ENCODE measurements around the gene RACGAP1.

RACGAP1 gene

DNA sequence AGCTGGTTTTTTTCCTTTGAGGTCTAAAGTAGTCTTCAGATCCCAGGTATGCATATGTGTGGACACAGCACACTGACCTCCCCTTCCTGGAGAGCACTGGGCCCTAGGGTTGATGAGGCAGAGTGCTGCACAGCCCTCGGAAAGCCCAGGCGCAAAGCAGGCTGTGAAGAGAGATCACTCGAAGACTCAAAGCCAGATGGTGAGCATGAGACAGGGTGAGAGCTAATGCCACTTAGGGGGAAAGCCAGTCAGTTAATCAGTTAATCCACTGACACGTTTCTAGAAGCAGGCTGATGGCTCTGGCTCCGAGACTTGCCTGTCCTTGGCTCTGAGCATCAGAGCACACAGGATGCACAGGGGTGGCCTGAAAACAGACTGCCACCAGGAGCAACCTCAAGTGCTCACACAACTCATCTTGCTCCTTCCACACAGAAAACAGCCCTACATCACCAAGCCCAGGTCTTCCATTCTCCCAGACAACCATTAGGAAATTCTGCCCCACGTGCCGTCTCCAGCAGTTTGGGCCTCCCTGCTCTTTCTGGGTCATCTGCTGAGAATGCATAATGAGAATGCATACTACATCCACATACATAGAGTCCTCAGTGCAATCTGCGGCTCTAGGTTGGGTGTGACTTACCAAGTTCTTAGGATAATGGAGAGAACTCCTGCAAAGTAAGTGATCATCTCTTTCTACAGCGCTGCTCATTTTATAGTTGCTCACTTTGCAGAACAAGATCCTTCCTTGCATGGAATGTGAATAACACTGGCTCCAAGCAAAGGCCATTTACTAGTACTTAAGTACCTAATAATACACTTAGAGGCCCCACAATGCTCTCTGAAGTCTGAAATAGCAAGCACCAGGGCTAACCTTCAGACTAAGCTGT lies 40.6 kb downstream of the RACGAP1 start:
- DNase-seq: no peak

DNA sequence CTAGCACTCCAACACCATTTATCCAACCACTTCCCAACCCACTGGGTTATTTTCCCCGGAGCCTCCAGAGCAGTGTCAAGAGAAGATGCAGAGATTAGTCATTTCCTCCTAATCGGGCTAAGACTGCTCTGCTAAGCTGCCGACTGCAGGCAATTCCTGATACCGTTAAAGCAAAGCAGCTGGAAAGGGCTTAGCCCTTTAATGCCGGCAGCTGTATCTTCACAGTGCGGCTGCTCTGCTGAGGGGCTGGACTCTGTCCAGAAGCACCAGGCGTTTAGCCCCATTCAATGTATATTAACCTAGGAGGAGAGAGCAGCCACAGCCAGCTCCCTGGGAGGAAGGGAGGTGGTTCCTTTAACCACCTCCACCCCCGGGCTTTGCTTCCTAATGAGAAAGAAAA lies 41.4 kb downstream of the RACGAP1 start:
- no peak for DNase-seq

DNA sequence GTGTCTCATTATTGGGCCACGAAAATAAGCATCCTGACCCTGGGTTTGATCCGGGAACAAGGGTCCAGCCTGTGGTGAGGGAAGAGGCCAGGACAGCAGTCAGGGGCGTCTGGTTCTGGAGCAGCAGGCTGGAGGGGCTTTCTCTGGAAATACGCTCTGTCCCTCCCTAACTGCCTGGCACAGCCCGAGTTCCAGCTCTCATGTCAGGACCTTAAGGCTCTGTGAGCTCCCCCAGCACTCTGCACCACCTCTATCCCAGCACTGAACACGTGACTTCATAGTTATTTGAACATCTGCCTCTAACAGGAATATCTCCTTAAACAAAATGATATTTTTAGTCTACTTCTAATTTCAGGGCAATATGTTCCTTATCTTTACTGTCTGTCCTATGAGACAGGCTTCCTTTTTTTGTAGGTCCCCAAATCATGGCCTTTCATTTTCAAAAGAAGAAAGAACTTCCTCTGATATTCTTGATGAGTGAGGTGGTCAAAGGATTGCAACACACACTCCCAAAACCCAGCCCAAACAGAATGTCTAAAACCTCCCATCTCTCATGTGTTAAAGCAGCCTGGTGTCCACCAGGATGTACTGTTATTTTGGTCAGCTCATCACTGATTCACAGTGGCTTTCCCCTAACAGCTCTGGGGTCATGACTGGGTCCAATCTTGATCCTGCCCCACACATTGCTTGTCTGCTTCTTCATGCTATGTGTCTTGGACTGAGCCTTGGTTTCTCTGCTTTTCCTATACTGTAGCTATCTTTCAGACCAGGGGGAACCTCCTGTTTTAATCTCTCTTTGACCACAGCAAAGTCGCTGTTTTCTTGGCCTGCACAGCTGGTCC lies 42.8 kb downstream of the RACGAP1 start:
- no peak for DNase-seq

DNA sequence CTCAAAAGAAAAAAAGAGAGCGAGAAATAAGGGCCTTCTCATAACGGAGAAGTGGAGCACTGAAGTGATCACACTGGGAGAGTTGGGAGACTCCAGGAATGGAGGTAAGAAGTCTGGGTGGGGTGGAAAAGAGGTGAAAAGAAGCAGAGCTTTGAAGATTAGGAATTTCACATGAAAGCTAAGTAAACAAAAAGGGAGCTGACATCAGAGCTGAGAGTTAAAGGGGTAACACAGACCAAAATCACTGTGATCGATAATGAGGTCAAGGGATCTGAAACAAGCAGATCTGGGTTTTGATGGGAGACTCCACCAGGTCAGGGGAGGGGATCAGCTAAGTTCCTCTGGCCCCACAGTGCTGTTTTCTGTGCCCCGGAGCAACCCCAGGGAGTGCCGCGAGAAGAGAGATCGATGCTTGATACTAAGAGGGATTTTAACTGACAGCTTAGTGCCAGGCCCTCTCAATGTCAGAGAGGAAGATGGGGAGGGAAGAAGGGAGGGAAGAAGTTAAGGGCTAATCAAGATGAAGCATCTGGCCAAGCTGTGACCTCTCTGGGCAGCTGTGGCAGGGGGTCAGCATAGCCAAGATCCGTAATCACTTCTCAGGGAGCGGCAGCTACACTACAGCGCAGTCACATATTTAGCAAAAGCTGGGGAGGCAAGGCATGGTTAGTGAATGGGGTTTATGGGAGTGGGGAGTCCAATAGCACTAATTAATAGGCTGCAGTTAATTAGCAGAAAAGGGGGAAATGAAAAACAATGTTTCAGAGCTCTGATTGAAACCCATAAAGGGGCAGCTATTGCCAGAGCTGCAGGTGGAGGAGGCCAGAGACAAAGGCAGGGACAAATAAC lies 44.6 kb downstream of the RACGAP1 start:
- no peak for DNase-seq

DNA sequence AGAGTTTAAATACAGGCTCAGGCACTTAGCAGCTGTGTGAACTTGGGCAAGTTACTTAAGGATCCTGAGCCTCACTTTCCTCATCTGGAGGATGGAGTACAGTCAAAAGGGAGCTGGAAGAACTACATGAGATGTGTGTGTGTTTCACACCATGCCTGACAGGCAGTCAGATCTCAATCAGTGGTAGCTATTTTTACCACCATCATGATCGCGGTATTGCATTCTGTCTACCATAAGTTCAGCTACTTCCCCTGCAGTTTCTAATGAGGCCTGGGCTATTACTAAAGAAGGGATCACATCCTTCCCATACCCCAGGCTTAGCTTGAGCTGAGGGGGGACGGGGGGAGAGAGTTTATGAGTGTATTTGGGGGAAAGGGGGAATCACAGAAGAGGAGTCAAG lies 45.5 kb downstream of the RACGAP1 start:
- no peak for DNase-seq

DNA sequence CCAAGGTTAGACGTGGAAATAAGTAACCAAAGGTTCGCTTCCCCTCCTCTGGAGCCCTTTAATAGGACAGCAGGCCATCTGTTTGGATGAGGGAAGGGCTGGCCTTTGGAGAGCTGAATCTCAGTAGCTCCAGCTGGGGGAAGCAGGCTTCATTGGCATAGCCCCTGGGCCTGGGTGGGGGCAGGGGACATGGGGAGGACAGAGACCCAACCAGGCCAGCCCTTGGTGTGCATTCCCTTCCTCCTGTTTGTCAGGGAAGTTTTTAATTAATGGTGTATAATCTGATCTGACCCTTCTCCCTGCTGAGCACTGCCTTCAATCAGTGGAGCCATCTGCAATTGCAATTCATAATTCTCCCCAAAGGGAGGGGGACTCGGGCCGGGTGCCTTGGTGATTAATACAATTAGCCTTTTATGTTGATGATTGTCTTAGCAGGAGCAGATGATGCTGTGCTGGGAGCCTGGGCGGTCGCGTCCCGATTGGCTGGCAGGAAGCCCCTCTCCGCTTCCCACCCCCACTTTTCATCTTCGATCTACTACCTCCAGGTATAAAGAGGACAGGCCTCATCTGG lies 46.2 kb downstream of the RACGAP1 start:
- no peak for DNase-seq

DNA sequence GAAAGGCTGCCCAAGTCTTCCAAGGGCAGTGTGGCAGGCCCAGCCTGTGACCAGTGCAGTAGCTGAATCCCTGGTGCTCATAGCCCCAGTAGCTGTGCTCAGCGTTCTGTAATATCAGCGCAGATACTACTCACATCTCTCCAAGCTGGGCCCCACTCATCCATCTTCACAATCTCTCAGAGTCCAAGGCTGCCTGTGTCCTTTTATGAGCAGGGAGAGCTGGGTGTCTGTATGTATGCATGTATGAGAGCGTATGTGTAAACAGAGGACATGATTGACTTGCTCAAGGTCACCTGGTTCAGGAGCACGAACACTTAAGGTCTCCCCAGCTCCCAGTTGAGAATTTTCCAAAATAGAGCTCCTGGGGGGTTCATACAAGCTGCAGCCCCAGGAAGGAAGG lies 47.2 kb downstream of the RACGAP1 start:
- no peak for DNase-seq

DNA sequence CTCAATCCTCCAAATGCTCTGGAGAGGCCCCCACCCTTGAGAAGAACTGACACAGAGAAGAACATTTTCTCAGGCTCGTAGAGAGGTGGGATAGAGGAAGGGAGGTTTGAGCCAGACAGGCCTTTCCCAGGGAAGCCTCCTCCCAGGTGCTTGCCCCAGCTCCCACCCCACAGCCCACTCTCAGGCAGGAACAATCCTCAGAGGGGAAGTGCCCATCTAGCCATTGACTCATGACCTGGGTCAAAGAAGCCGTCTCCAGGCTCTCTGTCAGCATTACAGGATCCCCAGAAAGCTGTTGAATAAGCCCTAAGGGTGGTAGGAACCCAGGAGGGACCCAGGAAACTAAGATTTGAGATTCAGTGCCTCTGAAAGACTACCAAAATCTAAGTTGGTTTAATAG lies 48.7 kb downstream of the RACGAP1 start:
- no peak for DNase-seq

DNA sequence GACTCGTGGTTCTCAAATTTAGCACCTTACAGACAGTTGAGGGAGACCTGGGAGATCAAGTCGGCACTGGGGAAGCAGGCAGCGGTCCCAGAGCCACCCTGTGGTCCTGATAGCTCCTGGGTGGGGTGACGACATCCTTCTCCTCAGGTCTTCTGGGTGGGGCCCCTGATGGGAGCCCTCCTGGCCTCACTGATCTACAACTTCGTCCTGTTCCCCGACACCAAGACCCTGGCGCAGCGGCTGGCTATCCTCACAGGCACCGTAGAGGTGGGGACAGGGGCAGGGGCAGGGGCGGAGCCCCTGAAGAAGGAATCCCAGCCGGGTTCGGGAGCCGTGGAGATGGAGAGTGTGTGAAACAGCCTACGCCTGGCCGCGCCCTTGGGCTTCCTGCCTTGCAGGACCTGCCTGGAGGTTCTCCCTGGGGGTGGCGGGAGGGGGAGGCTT lies 50.0 kb downstream of the RACGAP1 start:
- DNase-seq: no peak

DNA sequence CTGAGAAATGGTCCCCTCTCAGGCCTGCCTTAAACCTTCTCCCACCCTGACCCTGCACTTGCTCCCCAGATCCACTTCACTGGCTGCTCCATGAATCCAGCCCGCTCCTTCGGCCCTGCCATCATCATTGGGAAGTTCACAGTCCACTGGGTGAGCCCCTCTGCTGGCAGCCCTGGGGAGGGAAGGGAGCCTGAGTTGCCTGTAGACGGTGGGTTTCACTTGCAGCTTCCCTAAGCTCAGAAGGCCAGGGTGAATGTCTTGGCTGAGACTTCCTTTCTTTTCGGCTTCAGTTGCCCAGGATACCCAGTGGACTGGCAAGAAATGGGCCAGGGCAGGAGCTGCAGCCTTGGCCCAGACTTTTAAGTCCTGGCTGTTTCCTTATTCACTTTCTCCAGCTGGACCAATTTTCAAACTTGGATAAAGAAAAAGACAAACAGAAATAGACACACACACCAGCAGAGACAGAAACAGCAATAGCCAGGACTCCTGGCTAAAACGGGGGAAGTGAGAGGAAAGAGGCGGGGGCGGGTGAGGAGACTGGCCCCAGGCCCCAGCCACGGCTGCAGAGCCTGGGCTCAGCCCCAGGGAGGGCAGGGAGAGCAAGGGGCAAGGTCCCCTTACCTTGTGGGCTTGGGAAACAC lies 50.5 kb downstream of the RACGAP1 start:
- no peak for DNase-seq

DNA sequence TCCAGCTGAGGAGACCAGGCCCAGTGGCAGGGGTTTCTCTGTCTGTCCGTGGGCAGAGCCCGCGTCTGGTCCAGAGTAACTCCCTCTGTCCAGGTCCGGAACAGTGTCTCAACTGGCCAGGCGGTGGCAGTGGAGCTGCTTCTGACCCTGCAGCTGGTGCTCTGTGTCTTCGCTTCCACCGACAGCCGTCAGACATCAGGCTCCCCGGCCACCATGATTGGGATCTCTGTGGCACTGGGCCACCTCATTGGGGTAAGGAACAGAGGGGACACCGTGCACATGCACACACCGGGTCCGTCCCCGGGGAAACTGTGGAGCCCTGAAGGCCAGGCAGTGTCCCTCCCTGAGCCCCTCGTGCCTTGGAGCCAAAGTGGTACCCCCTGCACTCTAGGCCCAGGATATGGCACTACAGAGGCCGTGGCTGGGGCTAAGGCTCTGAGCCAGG lies 51.0 kb downstream of the RACGAP1 start:
- DNase-seq: no peak

DNA sequence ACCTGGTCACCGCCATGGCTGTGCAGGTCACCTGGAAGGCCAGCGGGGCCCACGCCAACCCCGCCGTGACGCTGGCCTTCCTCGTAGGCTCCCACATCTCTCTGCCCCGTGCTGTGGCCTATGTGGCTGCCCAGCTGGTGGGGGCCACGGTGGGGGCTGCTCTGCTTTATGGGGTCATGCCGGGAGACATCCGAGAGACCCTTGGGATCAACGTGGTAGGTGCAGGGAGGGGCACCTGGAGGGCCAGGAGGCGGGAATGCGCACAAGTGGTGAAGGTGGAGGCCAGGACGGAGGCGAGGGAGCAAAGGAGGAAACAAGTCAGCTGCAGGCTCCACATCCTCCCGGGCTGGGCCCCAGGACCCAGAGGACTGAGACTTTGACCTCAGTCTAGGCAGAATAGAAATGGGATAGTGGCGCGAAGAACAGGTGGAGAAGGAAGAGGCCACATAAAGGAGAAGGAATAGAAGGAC lies 51.9 kb downstream of the RACGAP1 start:
- no peak for DNase-seq

DNA sequence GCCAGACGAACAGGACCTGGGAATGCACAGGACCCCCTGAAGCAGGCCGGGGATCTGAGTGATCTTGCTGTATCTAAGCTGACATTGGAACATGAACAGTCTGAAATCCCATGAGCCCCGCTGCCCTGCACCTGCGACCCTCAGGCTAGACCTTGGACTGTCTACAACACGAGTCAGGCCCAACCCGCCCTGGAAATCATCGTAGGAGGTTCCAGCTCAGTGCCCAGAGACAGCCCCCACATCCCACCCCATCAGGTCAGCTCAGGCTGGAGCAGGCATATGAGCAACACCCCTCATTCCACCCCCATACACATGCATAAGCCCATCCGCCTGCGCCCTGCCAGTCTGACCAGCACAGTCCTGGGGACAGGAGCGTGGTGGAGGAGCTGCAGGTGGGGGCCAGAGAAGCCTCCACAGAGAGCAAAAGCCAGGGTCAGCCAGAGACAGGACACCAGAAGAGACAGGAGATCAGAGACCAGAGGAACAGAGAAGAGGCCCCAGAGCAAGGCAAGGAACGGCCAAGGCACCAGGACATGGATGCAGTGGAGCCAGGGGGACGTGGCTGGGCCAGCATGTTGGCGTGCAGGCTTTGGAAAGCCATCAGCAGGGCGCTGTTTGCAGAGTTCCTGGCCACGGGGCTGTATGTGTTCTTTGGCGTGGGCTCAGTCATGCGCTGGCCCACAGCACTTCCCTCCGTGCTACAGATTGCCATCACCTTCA lies 52.5 kb downstream of the RACGAP1 start, which contains the start of gene AQP6:
AQP6 (plus strand) TSS at position 307 of the 720 bp plus-strand sequence; CDS start at position 534, 227 bp downstream.
- no peak for DNase-seq

DNA sequence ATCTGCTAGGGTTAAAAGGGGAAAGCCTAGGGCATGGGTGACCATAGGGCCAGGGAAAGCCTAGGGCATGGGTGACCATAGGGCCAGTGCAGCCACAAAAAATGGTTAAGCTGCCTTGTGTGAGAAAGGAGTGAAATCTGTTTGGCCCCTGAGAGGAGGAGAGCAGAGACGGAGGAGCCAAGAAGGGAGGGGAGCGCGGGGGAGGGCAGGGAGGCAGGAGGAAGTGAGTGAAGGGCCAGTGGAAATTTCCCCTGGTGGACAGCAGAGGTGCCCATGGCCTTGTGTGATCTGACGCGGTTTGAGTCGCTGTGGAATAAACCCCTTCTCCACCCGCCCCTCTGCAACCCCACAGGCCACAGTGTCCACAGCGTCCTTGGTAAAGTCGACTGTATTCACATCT lies 53.2 kb downstream of the RACGAP1 start:
- DNase-seq: no peak

DNA sequence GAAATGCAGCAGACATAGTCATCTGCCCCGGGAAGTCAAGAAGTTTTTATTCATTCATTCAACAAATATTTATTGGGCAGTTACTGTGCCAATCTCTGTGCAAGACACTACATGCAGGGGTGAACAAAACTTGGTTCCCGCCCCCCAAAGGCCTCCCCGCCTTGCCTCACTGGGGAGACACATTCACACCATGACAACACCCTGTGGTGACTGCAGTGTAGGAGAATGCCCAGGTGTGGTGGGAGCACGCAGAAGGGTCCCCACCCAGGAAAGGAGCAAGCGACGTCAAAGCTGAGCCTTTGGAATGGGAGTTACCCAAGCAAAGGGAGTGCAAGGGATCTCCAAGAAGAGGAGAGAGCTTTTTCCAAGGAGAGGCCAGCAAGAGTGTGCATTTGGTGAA lies 54.2 kb downstream of the RACGAP1 start:
- DNase-seq: no peak

DNA sequence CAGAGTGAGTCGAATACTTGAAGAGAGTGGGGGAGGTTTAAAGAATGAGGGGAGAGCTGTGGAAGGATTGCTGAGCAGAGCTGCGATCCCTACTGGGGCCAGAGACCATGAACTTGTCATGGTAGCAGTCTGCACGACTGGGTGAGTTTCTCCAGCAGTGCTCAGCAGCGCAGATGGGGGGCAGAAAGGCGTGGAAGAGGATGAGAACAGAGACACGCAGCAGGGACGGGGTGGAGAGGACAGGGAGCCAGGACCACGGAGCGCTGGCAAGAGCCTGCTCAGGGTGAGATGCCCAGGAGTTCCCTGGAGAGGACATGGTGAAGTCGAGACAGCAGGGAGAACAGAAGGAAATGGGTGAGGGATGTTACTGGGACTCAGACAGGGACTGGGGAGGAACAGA lies 54.6 kb downstream of the RACGAP1 start:
- DNase-seq: no peak

DNA sequence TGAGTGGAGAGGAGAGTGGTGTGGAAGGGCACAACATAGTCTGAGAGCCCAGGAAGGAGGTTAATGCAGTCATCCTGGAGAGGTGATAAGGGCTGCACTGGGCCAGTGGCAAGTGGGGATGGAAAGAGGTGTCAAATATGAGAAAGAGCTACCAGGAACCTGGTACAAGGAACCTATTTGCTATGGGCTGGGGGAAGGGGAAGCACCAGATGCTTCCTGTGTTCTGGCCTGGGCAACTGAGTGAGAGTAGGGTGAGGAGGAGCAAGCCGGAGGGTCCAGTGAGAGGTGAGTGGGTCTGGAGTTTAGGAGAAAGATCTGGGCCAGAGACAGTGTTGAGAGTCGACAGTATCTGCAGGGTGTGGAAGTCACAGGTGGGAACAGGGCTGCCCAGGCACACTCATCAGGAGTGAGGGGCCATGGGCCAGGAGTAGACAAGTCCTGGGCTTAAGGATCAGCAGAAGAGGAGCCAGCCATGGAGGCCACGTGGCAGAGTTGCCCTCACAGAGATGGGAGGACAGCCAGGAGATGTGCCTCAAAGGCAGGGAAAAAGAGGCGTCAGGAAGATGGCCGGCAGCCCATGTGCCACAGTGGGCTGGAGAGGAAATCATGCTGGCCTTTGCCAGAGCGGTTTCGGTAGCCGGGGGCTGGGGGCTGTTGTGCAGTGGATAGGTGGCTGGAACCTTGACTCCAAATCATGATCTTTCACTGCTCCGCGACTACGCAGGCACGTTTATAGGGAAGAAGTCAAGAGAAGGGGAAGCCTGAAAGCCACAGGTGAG lies 55.5 kb downstream of the RACGAP1 start:
- no peak for DNase-seq

DNA sequence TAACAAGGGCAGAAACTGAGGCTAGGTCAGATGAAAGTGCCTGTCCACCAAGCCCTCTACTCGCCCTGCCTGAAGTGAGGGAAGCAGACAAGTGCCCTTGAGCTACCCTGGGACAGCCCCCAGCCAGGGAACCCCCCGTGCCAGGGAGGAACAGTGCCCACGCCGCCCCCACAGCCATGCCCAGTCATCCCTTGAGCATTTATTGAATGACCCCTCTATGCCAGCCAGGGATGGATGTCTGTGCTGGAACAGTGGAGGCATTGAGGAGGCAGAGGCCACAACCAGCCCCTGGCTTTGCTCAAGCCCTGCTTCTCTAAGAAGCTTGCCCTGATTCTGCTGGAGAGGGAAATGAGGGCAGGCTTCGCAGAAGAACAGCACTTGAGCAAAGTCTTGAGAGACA lies 56.3 kb downstream of the RACGAP1 start:
- DNase-seq: no peak

DNA sequence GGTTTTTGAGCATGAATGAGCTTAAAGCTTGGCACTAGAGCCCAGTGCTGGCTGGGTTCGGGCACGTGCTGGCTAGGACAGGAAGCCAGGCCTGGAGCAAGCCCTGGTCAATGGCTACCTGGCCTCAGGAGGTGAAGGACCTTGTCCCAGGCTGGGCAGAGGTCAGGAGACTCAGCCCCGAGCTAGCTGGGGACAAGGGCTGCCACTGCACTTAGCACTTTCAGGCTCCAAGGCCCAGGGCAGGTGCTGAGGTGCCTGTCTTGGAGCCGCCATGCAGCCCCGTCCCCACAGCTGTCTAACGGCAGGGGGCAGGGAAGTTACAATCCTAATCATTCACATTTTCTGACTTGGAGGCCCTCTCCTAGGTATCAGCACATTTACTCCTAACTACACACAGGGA lies 56.8 kb downstream of the RACGAP1 start:
- no peak for DNase-seq

DNA sequence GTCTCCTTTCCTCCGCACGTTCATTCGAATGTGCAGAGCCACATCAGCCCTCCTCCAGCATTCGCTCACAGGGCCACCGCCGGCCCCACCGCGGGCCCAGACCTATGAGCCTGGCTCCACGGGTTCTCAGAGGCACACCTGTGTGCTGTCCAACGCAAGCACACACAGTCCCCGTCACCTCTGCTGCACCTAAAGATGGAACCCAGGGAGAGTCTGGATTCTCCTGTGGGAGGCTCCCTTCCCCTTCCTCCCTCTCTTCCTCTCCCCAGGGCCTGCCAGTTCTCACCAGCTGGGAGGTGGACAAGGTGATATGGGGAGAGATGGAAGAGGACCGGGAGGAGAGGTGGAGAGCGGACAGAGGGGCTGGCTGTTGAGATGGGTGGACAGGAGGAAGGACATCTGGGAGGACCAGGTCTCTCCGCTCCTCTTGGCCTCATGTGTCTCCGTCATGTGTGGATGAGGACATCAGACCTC lies 57.5 kb downstream of the RACGAP1 start:
- no peak for DNase-seq

Measured in GF-D8 (cell line).